ENCODE data around the gene NODAL.

GRCh38 chr10:70480239-70480861 is 38.9 kb upstream of the NODAL start:
- TF ChIP-seq POLR2AphosphoS5 (IDR thresholded peaks at IDR 0.05; ENCODE audit: low read depth, low read length), result no peak
- TF ChIP-seq POLR2A (IDR thresholded peaks at IDR 0.05; ENCODE audit: low read depth, low read length), result no peak
